DND-41 (cell line): ENCODE data around the gene ARL16.

ENCODE experiments used
- ATAC-seq: fragments of 200-7000 bp; cut with Tn5 transposase; 3 replicates; pipeline ENCODE4 v1.9.1; 2021; ENCODE audit warnings: low read depth; ENCODE audit not compliant: insufficient read depth
- DNase-seq: peaks from one replicate; pipeline ENCODE4 v3.0.0-alpha.2; 2020
- H2AFZ ChIP-seq: 2 replicates; pipeline ENCODE4 v1.6.0; 2012; ENCODE audit warnings: low read depth, low read length
- H3K27ac ChIP-seq: 2 replicates; pipeline ENCODE4 v1.5.1; 2012; ENCODE audit warnings: low read length, inconsistent platforms
- H3K27me3 ChIP-seq: fragments of 200-600 bp; sonication (generic); 2 replicates; pipeline ENCODE4 v1.6.0; 2012; ENCODE audit warnings: low read length, mild to moderate bottlenecking, inconsistent platforms; ENCODE audit not compliant: insufficient read depth, poor library complexity
- H3K36me3 ChIP-seq: 2 replicates; pipeline ENCODE4 v1.5.1; 2012; ENCODE audit warnings: low read length, inconsistent platforms; ENCODE audit not compliant: insufficient read depth
- H3K4me1 ChIP-seq: 2 replicates; pipeline ENCODE4 v1.5.1; 2012; ENCODE audit warnings: mild to moderate bottlenecking, low read length; ENCODE audit not compliant: insufficient read depth
- H3K4me2 ChIP-seq: 2 replicates; pipeline ENCODE4 v1.6.0; 2012; ENCODE audit warnings: mild to moderate bottlenecking, moderate library complexity, low read length, inconsistent platforms; ENCODE audit not compliant: insufficient read depth
- H3K4me3 ChIP-seq, 2 experiments: fragments of 200-600 bp in 1 of 2; shearing (Covaris generic) in 1 of 2; 2 replicates each; pipeline ENCODE4 v1.5.1; 2012 to 2016; ENCODE audit warnings: inconsistent platforms in 2 of 2, low read length in 2 of 2, mild to moderate bottlenecking in 2 of 2, low read depth in 1 of 2, moderate library complexity in 1 of 2
- H3K79me2 ChIP-seq: 2 replicates; pipeline ENCODE4 v1.6.0; 2012; ENCODE audit warnings: low read length, inconsistent platforms; ENCODE audit not compliant: insufficient read depth
- H3K9ac ChIP-seq: 2 replicates; pipeline ENCODE4 v1.6.0; 2012; ENCODE audit warnings: low read depth, mild to moderate bottlenecking, inconsistent platforms, low read length, moderate library complexity
- H3K9me3 ChIP-seq: 2 replicates; pipeline ENCODE4 v1.5.1; 2012; ENCODE audit warnings: low read length, moderate library complexity, mild to moderate bottlenecking, inconsistent platforms; ENCODE audit not compliant: insufficient read depth, severe bottlenecking
- H4K20me1 ChIP-seq: 2 replicates; pipeline ENCODE4 v1.6.0; 2012; ENCODE audit warnings: low read length; ENCODE audit not compliant: insufficient read depth
- CTCF ChIP-seq: IDR thresholded peaks from 2 replicates; pipeline ENCODE4 v1.5.1; 2012; ENCODE audit warnings: borderline replicate concordance, low read length, moderate library complexity, mild to moderate bottlenecking; ENCODE audit not compliant: poor library complexity, severe bottlenecking; ENCODE audit errors: extremely low read depth
- EZH2 ChIP-seq: IDR thresholded peaks from 3 replicates; pipeline ENCODE4 v1.6.1; 2012; ENCODE audit warnings: borderline replicate concordance, low read depth, mild to moderate bottlenecking, moderate library complexity, low read length, inconsistent platforms; ENCODE audit not compliant: severe bottlenecking

Gene ARL16

GRCh38 chr17:81652906-81653771 is 30.5 kb downstream of the ARL16 start:
- no peak overlapping the region for H3K9ac ChIP-seq
- no peaks in the 10 kb centered on the region for H3K79me2 ChIP-seq
- no peak overlapping the region for H2AFZ ChIP-seq
- H3K27me3 ChIP-seq = no peaks in the 10 kb centered on the region
- peaks cover 2% of the 10 kb centered on the region for H3K9me3 ChIP-seq
- DNase-seq = peak; percentile 39
- H4K20me1 ChIP-seq = no peaks in the 10 kb centered on the region
- no peak overlapping the region for H3K4me2 ChIP-seq
- ATAC-seq = peak; percentile 72; the same call in 2 of the 3 replicates
- H3K4me1 ChIP-seq = no peaks in the 10 kb centered on the region
- TF ChIP-seq CTCF (no peak), EZH2 (no peak)
- no peak overlapping the region for H3K27ac ChIP-seq
- no peaks in the 10 kb centered on the region for H3K36me3 ChIP-seq
- H3K4me3 ChIP-seq = no peak overlapping the region

GRCh38 chr17:81651692-81652091 is 31.9 kb downstream of the ARL16 start:
- Histone ChIP-seq H3K79me2 (no peaks in the 10 kb centered on the region), H3K4me3 (no peak overlapping the region), H3K9ac (no peak overlapping the region), H3K4me1 (no peaks in the 10 kb centered on the region), H3K27ac (no peak overlapping the region), H3K4me2 (no peak overlapping the region), H2AFZ (no peak overlapping the region), H3K36me3 (no peaks in the 10 kb centered on the region), H4K20me1 (no peaks in the 10 kb centered on the region), H3K27me3 (no peaks in the 10 kb centered on the region), H3K9me3 (peaks cover 2% of the 10 kb centered on the region)
- no peak for DNase-seq
- no peak for TF ChIP-seq EZH2
- no peak for TF ChIP-seq CTCF
- no peak for ATAC-seq

- TF ChIP-seq CTCF (no peak), EZH2 (no peak)
- Histone ChIP-seq H3K9me3 (peaks cover 2% of the 10 kb centered on the region), H3K27ac (no peak overlapping the region), H3K27me3 (no peaks in the 10 kb centered on the region), H3K4me2 (no peak overlapping the region), H3K4me3 (no peak overlapping the region), H4K20me1 (no peaks in the 10 kb centered on the region), H2AFZ (no peak overlapping the region), H3K9ac (no peak overlapping the region), H3K79me2 (no peaks in the 10 kb centered on the region), H3K4me1 (no peaks in the 10 kb centered on the region), H3K36me3 (no peaks in the 10 kb centered on the region)
- ATAC-seq = 0 out of 3 replicates have a peak, but pooled peaks have one; percentile 27
- no peak for DNase-seq
Measured at GRCh38 chr17:81650951-81651350, 32.6 kb downstream of the ARL16 start.
